HL-60 (cell line): ENCODE results near the gene WNT16.

Experiments
- DNase-seq, 2 experiments: peaks; one replicate each; pipeline ENCODE4 v3.0.0-alpha.2; 2010 to 2020; ENCODE audit warnings: low read depth in 1 of 2, low spot score in 1 of 2
- H3K27ac ChIP-seq: fragments of 250-450 bp; sonication (Bioruptor Pico); replicated peaks from 2 replicates; pipeline ENCODE4 v1.5.1; 2020; ENCODE audit warnings: mild to moderate bottlenecking, moderate library complexity
- H3K27me3 ChIP-seq: fragments of 250-450 bp; sonication (Bioruptor Pico); 2 replicates; pipeline ENCODE4 v1.5.1; 2021; ENCODE audit warnings: mild to moderate bottlenecking, moderate library complexity; ENCODE audit not compliant: insufficient read depth, poor library complexity, severe bottlenecking
- H3K4me3 ChIP-seq: replicated peaks from 2 replicates; pipeline ENCODE4 v1.5.1; 2011; ENCODE audit warnings: mild to moderate bottlenecking, control low read depth, low read length; ENCODE audit not compliant: insufficient read depth
- CTCF ChIP-seq: IDR thresholded peaks from one replicate; pipeline ENCODE4 v1.5.1; 2011; ENCODE audit warnings: low read length, control low read depth, inconsistent platforms; ENCODE audit not compliant: insufficient read depth
- GABPA ChIP-seq: IDR thresholded peaks from 2 replicates; pipeline ENCODE4 v1.6.1; 2012; ENCODE audit warnings: low read depth
- POLR2AphosphoS5 ChIP-seq: IDR thresholded peaks from 2 replicates; pipeline ENCODE4 v1.6.1; 2012; ENCODE audit warnings: low read depth
- REST ChIP-seq: IDR thresholded peaks from 2 replicates; pipeline ENCODE4 v1.6.1; 2012; ENCODE audit warnings: low read depth; ENCODE audit not compliant: insufficient replicate concordance
- SPI1 ChIP-seq: IDR thresholded peaks from 2 replicates; pipeline ENCODE4 v1.6.1; 2012; ENCODE audit warnings: low read depth, mild to moderate bottlenecking, borderline replicate concordance

The WNT16 gene

GRCh38 chr7:121304102-121304658 is 24.6 kb upstream of the WNT16 start:
- no peak overlapping the region for H3K4me3 ChIP-seq
- no peak overlapping the region for H3K27ac ChIP-seq
- no peak for DNase-seq
- no peak for TF ChIP-seq SPI1
- no peak for TF ChIP-seq REST
- no peak for TF ChIP-seq POLR2AphosphoS5
- no peak for TF ChIP-seq GABPA
- H3K27me3 ChIP-seq: no peaks in the 10 kb centered on the region

- no peak overlapping the region for H3K27ac ChIP-seq
- no peak for TF ChIP-seq GABPA
- TF ChIP-seq CTCF: no peak
- no peak for TF ChIP-seq SPI1
- TF ChIP-seq REST: no peak
- no peak for TF ChIP-seq POLR2AphosphoS5
Measured at GRCh38 chr7:121305109-121305508, 23.7 kb upstream of the WNT16 start.

DNA sequence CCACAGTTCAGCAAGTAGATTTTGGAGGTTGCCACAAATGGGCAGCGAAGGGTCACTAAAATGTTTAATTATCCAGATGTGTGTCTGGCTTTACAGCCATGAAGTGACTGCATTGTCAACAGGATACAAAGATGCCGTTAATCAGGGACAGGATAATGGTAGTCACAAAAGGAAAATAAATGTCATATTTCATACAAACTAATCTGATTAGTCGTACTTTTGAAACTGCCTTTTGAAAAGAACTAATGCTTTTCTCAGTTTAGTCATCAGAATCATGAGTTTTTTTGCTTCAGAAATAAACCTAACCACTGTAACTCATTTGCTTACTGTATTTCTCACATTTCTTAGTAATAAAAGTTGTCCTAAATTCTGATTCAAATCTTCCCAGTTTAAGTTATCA is 22.2 kb upstream of the WNT16 start:
- no peaks in the 10 kb centered on the region for H3K27me3 ChIP-seq
- TF ChIP-seq CTCF (no peak), REST (no peak), POLR2AphosphoS5 (no peak), SPI1 (no peak), GABPA (no peak)
- DNase-seq: no peak
- no peak overlapping the region for H3K4me3 ChIP-seq
- H3K27ac ChIP-seq: no peak overlapping the region

More at GRCh38 chr7:121305109-121305508, 23.7 kb upstream of the WNT16 start:
- Histone ChIP-seq H3K4me3 (no peak overlapping the region), H3K27me3 (no peaks in the 10 kb centered on the region)
- DNase-seq: no peak
